Left ventricle myocardium superior (tissue), 1 donor: Measurements from ENCODE around the gene CADM2. TPM values are rescaled to one million over a fixed set of nuclear protein-coding genes. Genes with fewer than 3 reads are reported as not detected.

Source experiments
- ATAC-seq: fragments of 200-7000 bp; cut with Tn5 transposase; one replicate; pipeline ENCODE4 v1.9.1; 2020; ENCODE audit warnings: mild to moderate bottlenecking, moderate library complexity
- DNase-seq: peaks from one replicate; pipeline ENCODE4 v3.0.0-alpha.2; 2020
- intact Hi-C: fragments of 100-400 bp; cut with micrococcal nuclease; formaldehyde crosslinking; loops from one replicate; pipeline ENCODE4 v1.11.0; 2022
- total RNA-seq: library from RNA; stranded (reverse); fragmentation: NEBNext Ultra II Directional; extraction: Animal tissue kit (Norgen Biotek cat#: 25700); gene quantifications from one replicate; pipeline ENCODE4 v1.2.1, GENCODE V29; 2021
- donor health status: DM: no; HTN: yes; CAD: no; lungs with severe emphysema.

CADM2 gene
- total RNA-seq, 1 donor from 2014 or later: 2.5 TPM

GRCh38 chr3:85162905-85163304 is 204.1 kb downstream of the CADM2 start:
- intact Hi-C loops: no loop called here
- ATAC-seq: no peak
- no peak for DNase-seq

DNA sequence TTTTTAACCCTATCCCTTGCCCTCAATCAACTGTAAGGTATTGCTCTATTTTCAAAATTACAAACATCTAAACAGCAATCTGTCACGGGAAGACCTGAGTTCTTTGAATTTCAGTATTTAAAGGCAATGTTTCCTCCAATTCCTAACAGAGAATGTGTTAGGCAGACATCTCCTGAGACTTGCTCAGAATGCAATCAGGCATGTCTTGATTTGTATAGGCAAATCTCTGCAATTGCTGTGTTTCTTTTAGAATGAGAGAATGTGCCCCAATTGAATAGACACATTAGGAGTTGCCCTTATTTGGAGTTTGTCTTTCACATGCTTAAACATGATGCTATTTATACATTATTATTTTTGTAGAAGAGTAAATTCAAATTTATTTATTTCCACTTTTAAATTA is 205.6 kb downstream of the CADM2 start:
- DNase-seq (no peak), ATAC-seq (no peak)
- intact Hi-C loops: no loop called here

- intact Hi-C loops: no loop called here
- DNase-seq: no peak
- ATAC-seq: no peak
Observed at GRCh38 chr3:85167576-85167975, 208.8 kb downstream of the CADM2 start.

DNA sequence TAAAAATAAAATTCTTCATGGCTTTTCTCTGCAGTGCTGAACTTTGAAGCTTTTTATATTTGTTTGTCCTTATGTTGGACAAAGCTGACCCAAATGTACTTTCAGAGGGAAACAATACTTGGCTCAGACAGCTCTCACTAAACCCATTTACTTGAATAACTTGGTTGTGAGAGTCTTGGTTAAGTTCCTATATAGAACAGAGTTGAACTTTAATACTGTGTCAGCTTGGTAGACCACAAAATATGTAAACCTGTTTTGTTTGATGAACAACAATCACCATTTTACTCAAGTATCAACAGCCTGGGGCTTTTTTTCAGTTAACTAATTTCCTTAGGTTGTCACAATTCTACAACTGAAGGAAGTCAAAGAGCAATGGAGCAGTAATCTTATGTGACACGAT is 211.9 kb downstream of the CADM2 start:
- DNase-seq (no peak), ATAC-seq (no peak)
- intact Hi-C loops: no loop called here

- no peak for DNase-seq
- intact Hi-C loops: no loop called here
- no peak for ATAC-seq
Observed at GRCh38 chr3:85171976-85172375, 213.2 kb downstream of the CADM2 start.

GRCh38 chr3:85176799-85177198 is 218.0 kb downstream of the CADM2 start:
- ATAC-seq: no peak
- DNase-seq: no peak
- intact Hi-C loops: no loop called here

DNA sequence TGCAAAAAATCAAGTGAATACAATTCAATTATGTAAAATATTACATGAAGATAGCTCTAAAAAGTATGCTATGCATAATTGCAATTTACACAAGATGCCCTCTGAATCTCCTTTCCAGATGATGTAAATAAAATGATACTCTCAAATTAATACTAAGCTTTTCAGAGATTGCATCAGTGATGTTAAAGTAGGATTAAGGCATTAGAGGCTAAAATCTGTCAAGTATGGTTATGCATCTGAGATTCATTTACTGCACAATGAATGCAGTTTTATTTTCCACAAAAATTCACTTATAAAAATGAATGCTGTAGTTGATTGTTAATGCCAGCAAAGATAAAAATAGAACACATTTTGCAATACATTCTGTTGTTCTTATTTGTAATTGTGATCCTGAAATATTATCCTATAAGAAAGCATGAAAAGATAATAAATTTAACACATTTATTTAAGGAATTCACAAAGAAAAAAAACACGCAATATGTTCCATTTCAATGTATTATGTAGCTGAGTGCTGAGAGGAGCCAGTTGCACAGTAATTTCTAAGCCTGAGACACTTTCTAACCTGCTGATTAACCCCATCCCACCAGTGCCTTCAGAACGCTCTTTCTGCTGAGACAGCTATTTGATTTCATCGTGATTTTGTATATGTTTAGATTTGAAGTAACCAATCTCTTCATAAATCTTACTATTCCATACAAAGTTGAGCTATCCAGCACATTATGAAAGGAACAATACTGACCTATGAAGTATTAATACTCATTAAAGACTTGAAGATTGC is 224.4 kb downstream of the CADM2 start:
- ATAC-seq (no peak), DNase-seq (no peak)
- intact Hi-C loops: no loop called here

- DNase-seq: no peak
- intact Hi-C loops: no loop called here
- no peak for ATAC-seq
Observed at GRCh38 chr3:85185495-85185894, 226.7 kb downstream of the CADM2 start.

- DNase-seq (no peak), ATAC-seq (no peak)
- intact Hi-C loops: no loop called here
Observed at GRCh38 chr3:85189731-85190130, 230.9 kb downstream of the CADM2 start.

- no peak for ATAC-seq
- DNase-seq: no peak
- intact Hi-C loops: no loop called here
Observed at GRCh38 chr3:85193565-85193964, 234.8 kb downstream of the CADM2 start.

DNA sequence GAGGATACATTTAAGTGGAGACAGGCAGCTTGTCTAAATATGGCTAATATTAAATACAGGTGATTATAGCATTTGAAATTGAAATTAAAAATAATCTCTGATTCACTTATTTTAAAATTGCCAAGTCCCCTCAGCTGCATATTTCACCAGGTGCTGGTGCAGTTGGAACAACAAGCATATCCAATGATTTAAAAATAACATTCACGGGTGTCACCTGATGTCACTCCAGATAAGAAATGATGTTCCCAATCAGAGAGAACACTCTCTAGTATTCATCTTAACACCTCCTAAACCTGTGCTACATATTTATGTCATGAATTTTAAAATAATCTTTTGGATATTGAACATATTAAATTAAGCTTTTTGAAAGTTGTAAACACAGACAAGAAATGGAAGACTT is 249.9 kb downstream of the CADM2 start:
- no peak for DNase-seq
- intact Hi-C loops: no loop called here
- no peak for ATAC-seq

- no peak for ATAC-seq
- intact Hi-C loops: no loop called here
- no peak for DNase-seq
Observed at GRCh38 chr3:85210540-85210939, 251.8 kb downstream of the CADM2 start.

- DNase-seq: no peak
- intact Hi-C loops: no loop called here
- ATAC-seq: no peak
Observed at GRCh38 chr3:85228966-85229365, 270.2 kb downstream of the CADM2 start.

GRCh38 chr3:85244091-85244490 is 285.3 kb downstream of the CADM2 start:
- DNase-seq (no peak), ATAC-seq (no peak)
- intact Hi-C loops: no loop called here

- intact Hi-C loops: no loop called here
- DNase-seq: no peak
- no peak for ATAC-seq
Observed at GRCh38 chr3:85244519-85244918, 285.7 kb downstream of the CADM2 start.

GRCh38 chr3:85251766-85252165 is 293.0 kb downstream of the CADM2 start:
- DNase-seq: no peak
- intact Hi-C loops: no loop called here
- ATAC-seq: no peak

DNA sequence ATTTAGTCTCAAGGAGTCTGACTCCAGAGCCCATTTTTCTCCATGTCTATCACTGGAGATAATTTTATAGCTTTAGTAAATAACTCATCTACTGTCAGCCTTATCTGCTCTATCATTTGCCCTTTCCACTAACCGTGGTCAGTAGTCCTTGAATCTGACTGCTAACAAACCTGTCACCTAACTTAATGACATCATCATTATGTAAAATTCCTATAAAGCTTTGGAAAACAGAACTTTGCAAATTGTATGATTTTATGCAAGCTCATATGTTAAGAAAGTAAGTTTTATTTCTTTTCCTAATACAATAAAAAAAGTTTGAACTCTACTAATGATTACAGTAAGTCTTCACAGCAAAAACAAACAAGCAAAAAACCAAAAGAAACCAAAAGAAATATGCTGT is 293.9 kb downstream of the CADM2 start:
- no peak for DNase-seq
- intact Hi-C loops: no loop called here
- no peak for ATAC-seq

DNA sequence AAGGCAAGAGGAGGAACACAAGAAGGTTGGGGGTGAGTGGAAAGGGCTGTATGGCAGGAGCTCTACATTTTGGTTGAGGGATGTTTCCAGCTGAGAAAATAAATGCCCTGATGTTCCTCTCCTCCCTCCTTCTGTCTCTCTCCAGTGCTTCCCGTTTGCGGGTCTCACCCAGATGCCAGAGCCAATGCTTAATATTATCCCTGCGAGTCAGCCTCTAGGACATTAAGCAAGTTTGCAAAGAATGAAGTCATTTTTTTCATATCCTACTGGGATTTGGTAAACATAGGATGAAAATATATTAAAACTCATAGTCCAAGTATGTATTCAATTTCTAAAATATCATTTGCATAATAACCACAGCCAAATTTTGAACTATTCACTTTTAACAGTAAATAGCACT is 295.9 kb downstream of the CADM2 start:
- ATAC-seq (no peak), DNase-seq (no peak)
- intact Hi-C loops: no loop called here

- intact Hi-C loops: no loop called here
- ATAC-seq (no peak), DNase-seq (no peak)
Observed at GRCh38 chr3:85255949-85256348, 297.2 kb downstream of the CADM2 start.

- DNase-seq (no peak), ATAC-seq (no peak)
- intact Hi-C loops: no loop called here
Observed at GRCh38 chr3:85258326-85258725, 299.5 kb downstream of the CADM2 start.

GRCh38 chr3:85258819-85259218 is 300.0 kb downstream of the CADM2 start:
- ATAC-seq: no peak
- DNase-seq: no peak
- intact Hi-C loops: no loop called here

DNA sequence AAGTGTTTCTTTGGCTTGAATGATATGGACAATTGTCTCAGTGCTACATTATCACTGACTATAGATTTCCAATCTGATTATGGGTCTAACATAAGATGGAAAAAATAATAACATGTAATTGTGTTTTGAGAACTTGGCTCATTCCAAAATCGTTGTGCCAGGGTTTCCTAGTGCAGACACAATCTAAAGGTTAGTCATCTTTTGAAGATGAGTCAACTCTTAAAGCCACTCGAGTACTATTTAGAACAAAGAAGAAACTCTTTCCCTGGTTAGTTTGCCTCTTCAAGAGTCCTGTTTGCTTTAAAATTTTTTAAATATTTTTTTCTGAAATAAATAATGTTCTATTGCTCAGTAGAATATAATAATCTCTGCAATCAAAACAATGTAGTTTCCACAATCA is 301.0 kb downstream of the CADM2 start:
- ATAC-seq: no peak
- no peak for DNase-seq
- intact Hi-C loops: no loop called here
